ENCODE data around the gene SH3GLB2.
"Not testable (repeated sequence)": the region's sequence is repeated elsewhere in the genome, so short reads cannot be mapped to it uniquely, and the experiment has no call there.

Gene SH3GLB2

GRCh38 chr9:129054163-129054851, 26.2 kb upstream of the SH3GLB2 start:
- DNase-seq (ENCODE audit: low spot score) (no peak), FAIRE-seq (no peak)

- FAIRE-seq, result no peak
- DNase-seq (ENCODE audit: low spot score), result no peak
Measured at GRCh38 chr9:129053020-129053419, 24.9 kb upstream of the SH3GLB2 start.

DNA sequence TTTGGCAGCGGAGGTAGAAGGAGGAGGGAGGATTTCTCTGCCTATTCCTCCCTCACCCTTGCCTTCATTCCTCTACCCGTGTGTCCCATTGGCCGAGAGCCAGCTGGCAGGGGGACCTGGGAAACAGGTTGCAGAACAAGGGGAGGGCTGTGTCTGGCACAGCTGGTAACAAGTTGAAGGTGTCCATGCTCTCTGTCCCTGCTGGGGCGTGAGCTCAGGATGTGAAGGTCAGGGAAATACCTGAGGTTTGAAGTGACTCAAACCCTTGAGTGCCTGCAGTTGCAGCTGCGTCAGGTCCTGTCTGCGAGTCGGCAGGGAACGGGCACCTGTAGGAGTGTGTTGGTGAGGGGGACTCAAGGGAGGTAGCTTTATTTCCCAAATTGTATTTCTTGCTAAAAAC, 24.5 kb upstream of the SH3GLB2 start:
- FAIRE-seq (no peak), DNase-seq (ENCODE audit: low spot score) (no peak)

GRCh38 chr9:129042016-129042415, 13.9 kb upstream of the SH3GLB2 start:
- FAIRE-seq (no peak), DNase-seq (ENCODE audit: low spot score) (no peak)

GRCh38 chr9:129040113-129040643, 12.0 kb upstream of the SH3GLB2 start:
- no peak for DNase-seq (ENCODE audit: low spot score)
- FAIRE-seq, result no peak

DNA sequence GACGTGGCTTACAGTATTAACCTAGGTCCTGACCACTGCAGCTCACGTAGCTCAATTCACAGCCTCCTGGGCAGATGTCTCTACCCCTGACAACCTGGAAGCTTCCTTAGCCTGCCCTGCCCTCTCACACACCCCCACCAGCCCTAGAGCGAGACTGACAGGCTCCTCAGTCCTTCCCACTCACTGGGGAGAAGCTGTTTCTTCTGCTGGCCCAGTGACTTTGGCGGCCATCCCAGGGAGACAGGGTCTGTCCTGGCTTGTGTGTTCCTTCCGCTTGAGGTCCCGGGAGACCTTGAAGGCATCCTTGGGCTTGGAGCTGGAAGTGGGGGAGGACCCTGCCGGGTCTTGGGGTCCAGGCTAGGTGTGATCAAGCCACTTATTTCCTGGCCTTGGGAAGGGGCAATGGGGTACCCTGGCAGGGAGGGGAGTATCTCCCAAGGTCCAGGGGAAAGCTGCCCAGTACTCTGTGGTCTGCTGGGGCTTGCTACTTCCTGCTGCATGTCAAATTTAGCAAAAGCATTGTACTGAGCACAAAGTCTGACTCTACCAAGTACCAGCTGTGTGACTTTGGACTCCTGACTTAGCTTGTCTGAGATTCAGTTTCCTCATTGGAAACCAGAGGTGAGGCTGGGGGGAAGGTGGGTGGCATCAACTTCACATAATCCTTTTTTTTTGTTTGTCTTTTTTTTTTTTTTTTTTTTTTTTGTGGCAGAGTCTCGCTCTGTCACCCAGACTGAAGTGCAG, 10.2 kb upstream of the SH3GLB2 start:
- no peak for DNase-seq (ENCODE audit: low spot score)
- FAIRE-seq, result no peak

GRCh38 chr9:129037767-129038098, 9.6 kb upstream of the SH3GLB2 start:
- FAIRE-seq (no peak), DNase-seq (ENCODE audit: low spot score) (no peak)

GRCh38 chr9:129036923-129037766, 9.0 kb upstream of the SH3GLB2 start:
- DNase-seq (ENCODE audit: low spot score) (no peak), FAIRE-seq (no peak)

DNA sequence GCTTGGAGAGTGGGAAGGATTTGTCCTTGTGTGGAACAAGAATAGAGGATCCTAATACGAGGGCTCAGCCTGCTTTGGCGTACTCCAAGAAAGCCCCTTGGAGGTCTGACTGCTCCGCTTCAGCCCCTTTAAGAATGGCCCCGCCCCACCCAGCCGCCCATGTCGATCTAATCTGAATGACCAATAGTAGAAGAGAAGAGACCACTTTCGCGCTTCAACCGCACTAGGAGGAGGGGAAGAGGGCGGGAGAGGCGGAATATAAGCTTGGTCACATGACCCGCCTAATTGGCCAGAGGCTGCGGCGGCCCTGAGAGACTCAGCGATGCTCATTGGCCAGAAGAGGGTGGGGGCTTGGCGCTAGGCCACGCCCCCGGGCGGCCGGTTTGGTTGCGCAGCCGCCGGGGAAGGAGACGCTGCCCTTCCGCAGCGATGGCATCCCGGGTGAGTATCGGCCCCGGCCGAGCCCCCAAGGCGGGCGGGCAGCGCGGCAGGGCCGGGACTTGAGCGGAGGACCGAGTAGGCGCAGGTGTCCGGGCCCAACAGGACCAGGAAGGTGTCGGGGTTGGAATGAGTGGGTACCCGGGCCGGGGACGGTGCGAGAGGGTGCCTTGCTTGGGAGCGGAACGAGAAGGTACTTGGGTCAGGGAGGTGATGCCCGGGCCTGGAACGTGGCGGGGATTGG, 8.3 kb upstream of the SH3GLB2 start, which contains the start of gene MIGA2:
Gene MIGA2, plus strand, starts transcription at position 386 of the 682 bp plus-strand sequence. CDS start 3,969 bp downstream, outside the sequence.
- peak; percentile 98 for DNase-seq (ENCODE audit: low spot score)

GRCh38 chr9:129035838-129036237, 7.7 kb upstream of the SH3GLB2 start:
- not testable (repeated sequence) for FAIRE-seq; DNase-seq (ENCODE audit: low spot score)

More for the DNA sequence above, 8.3 kb upstream of the SH3GLB2 start, which contains the start of gene MIGA2:
- no peak for FAIRE-seq

DNA sequence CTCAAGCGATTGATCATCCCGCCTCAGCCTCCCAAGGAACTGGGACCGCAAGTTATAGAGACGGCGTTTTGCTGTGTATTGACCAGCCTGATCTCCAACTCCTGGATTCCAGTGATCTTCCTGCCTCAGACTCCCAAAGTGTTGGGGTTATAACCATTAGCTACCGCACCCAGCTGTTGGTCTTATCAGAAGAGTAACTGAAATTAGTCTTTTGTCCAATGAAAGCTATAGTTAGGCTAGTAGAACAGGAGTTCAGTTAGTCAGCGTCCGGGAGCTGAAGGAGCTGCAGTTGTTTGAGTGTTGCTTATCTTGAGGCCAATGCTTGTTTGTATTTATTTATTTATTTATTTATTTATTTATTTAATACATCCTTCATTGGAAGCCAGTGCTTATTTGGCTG, 5.1 kb upstream of the SH3GLB2 start:
- FAIRE-seq (no peak), DNase-seq (ENCODE audit: low spot score) (no peak)

- no peak for DNase-seq (ENCODE audit: low spot score)
- no peak for FAIRE-seq
Measured at GRCh38 chr9:129032541-129033159, 4.5 kb upstream of the SH3GLB2 start.

- DNase-seq (ENCODE audit: low spot score) (no peak), FAIRE-seq (no peak)
Measured at GRCh38 chr9:129031514-129031913, 3.4 kb upstream of the SH3GLB2 start.

DNA sequence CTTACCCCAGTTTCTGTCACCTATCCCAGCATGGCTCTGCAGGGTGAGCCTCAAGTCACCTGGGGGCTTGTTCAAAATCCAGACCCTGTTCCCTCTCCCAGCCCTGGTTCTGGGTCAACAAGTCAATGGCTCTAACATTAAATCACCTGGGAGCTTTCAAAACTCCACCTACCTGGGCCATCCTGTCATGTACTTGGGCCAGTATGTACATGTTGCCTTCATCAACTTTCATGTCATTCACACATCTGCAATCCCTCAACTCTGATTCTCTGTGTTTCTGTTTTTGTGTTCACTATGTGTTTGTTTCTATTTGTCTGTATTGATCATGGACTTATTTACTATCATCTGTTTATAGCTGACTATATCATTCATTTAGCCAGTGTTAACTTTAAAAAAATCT, 2.1 kb upstream of the SH3GLB2 start:
- FAIRE-seq (no peak), DNase-seq (ENCODE audit: low spot score) (no peak)

DNA sequence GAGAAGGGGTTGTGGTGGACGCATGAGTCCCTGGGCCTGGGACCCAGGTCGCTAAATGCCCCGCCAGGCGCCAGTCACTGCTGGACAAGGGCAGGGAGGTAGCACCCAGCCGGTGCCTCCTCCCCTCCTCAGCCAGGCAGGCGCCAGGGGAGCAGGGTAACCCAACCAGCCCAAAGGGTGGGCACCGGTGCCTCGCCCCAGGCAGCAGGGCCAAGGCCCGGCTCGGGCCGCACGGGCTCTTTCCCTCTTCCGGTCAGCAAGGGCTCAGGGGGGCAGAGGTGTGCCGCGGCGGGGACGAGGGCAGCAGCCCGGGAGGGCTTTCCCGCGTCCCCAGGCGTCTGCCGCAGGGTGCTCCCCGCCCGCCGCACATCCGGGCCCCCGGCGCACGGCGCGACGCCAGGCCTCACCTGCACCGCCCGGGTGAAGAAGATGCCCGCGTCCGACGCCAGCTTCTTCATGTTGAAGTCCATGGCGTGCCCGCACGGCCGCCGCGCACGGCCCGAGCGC, 393 bp downstream of the SH3GLB2 start:
- no peak for FAIRE-seq
- DNase-seq (ENCODE audit: low spot score), result peak; percentile 67

GRCh38 chr9:129027224-129027684, 877 bp downstream of the SH3GLB2 start:
- no peak for DNase-seq (ENCODE audit: low spot score)
- FAIRE-seq, result no peak

DNA sequence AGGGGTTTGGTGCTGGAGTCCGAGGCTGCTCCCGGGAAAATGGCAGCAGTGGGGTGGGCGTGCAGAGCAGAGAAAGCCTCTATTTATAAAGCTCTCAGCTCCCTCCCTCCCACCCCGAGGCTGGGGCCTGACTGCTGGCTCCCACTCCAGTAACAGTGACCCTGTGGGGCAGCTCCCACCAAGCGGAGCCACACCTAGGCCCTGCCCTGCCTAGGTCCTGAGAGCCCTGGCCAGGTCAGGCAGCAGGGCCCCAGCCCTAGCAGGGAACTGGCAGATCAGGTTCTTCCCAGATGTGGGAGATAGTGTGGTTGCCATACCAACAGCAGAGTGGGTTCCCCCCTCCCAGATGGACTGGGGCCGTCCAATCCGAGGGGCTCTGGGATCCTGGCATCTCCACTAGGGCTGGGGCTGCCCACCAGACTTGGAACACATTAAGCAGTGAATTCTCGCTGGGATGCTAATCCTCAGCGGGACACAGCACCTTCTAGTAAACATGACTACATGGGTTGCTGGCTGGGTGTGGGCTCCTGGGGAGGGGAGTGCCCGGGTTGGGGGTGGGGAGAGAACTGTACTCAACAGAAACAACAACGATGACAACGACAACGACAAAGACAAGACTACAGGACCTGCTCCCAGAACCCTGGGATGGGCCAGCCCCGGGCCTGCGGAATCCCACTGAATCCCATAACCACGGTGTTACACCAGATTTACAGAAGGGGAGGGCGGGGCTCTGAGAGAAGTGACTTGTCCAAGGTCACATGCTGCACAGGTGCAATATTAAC, 1.5 kb downstream of the SH3GLB2 start:
- FAIRE-seq (no peak), DNase-seq (ENCODE audit: low spot score) (no peak)

- DNase-seq (ENCODE audit: low spot score) (no peak), FAIRE-seq (no peak)
Measured at GRCh38 chr9:129023908-129024233, 4.3 kb downstream of the SH3GLB2 start.

GRCh38 chr9:129023036-129023907, 4.9 kb downstream of the SH3GLB2 start:
- DNase-seq (ENCODE audit: low spot score), result peak; percentile 40
- FAIRE-seq, result no peak

All from urothelium cell line (cell line).